CD4-positive, alpha-beta T cell (primary cell): ENCODE results near the gene MEFV. TPM values are rescaled to one million over a fixed set of nuclear protein-coding genes. Genes with fewer than 3 reads are reported as not detected.

Experiments used
- ATAC-seq: fragments of 200-7000 bp; cut with Tn5 transposase; one replicate; pipeline ENCODE4 v1.10.0; 2022; ENCODE audit warnings: mild to moderate bottlenecking; ENCODE audit not compliant: poor library complexity
- CTCF ChIA-PET: fragments of 350-600 bp; sonication (Branson Sonifier 250); formaldehyde crosslinking; loops from one replicate; lab custom pipeline; 2021; ENCODE audit warnings: antibody characterized with exemption, inconsistent platforms; lab: Charles Lee
- POLR2A ChIA-PET: fragments of 350-600 bp; sonication (Branson Sonifier 250); formaldehyde crosslinking; loops from one replicate; lab custom pipeline; 2021; ENCODE audit warnings: antibody characterized with exemption, inconsistent platforms; lab: Charles Lee
- DNase-seq, 14 experiments: peaks; one replicate each; pipeline ENCODE4 v3.0.0-alpha.2; 2013 to 2020; ENCODE audit warnings: mixed read lengths in 2 of 14
- H3K27ac ChIP-seq, 2 donors: one replicate each; pipeline versions ENCODE4 v1.5.1 to v1.7.0; 2013; ENCODE audit warnings: low read length in 2 of 2, low read depth in 1 of 2, mild to moderate bottlenecking in 1 of 2
- H3K27me3 ChIP-seq, 2 experiments: 1 replicate in 1 of 2; 2 replicates in 1 of 2; pipeline versions ENCODE4 v1.6.1 to v1.7.0; 2013; ENCODE audit warnings: low read length in 2 of 2, control low read depth in 1 of 2, mild to moderate bottlenecking in 1 of 2, moderate library complexity in 1 of 2; ENCODE audit not compliant: insufficient read depth in 2 of 2, control insufficient read depth in 1 of 2
- H3K36me3 ChIP-seq: one replicate; pipeline ENCODE4 v1.6.1; 2013; ENCODE audit warnings: low read length, control low read depth; ENCODE audit not compliant: insufficient read depth
- H3K4me1 ChIP-seq: one replicate; pipeline ENCODE4 v1.6.1; 2013; ENCODE audit warnings: low read length, control low read depth; ENCODE audit not compliant: insufficient read depth
- H3K4me3 ChIP-seq: one replicate; pipeline ENCODE4 v1.5.1; 2013; ENCODE audit warnings: mild to moderate bottlenecking, low read length, moderate library complexity
- H3K9me3 ChIP-seq, 2 experiments: 1 replicate in 1 of 2; 2 replicates in 1 of 2; pipeline versions ENCODE4 v1.6.1 to v1.7.0; 2013; ENCODE audit warnings: low read length in 2 of 2, mild to moderate bottlenecking in 2 of 2, control low read depth in 1 of 2, moderate library complexity in 1 of 2; ENCODE audit not compliant: control insufficient read depth in 1 of 2, insufficient read depth in 1 of 2
- H3K27ac Mint-ChIP-seq: one replicate; pipeline ENCODE4 v1.8.0; 2020; ENCODE audit warnings: mixed read lengths
- H3K27me3 Mint-ChIP-seq: one replicate; pipeline ENCODE4 v1.8.0; 2021; ENCODE audit warnings: mixed read lengths
- H3K36me3 Mint-ChIP-seq: one replicate; pipeline ENCODE4 v1.8.0; 2021; ENCODE audit warnings: low read depth, mixed read lengths
- H3K4me1 Mint-ChIP-seq: one replicate; pipeline ENCODE4 v1.8.0; 2021; ENCODE audit warnings: low read depth, mixed read lengths
- H3K4me3 Mint-ChIP-seq: one replicate; pipeline ENCODE4 v1.8.0; 2020; ENCODE audit warnings: mild to moderate bottlenecking, mixed read lengths
- H3K9me3 Mint-ChIP-seq: one replicate; pipeline ENCODE4 v1.8.0; 2020; ENCODE audit warnings: mixed read lengths
- CTCF ChIP-seq: fragments of 200-600 bp; IDR thresholded peaks from one replicate; pipeline ENCODE4 v1.8.0; 2022; ENCODE audit warnings: antibody characterized with exemption, mild to moderate bottlenecking
- intact Hi-C, 2 experiments: fragments of 100-400 bp; cut with DNase I in 1 of 2; cut with micrococcal nuclease in 1 of 2; formaldehyde crosslinking; loops; one replicate each; pipeline versions ENCODE4 v1.15.1 to v1.9.0; 2023 to 2025; cut with DNase I, micrococcal nuclease
- total RNA-seq, 174 experiments: library from RNA in 2 of 174; stranded (reverse) in 2 of 174; gene quantifications; one replicate each; pipeline ENCODE4 v1.2.3 and lab custom pipeline; 2021 to 2026

The MEFV gene
- total RNA-seq, 2 experiments from 2014 or later: 0.60 to 0.73 TPM

GRCh38 chr16:3246002-3246401 lies 10.4 kb downstream of the MEFV start:
- TF ChIP-seq CTCF: no peak
- no peak overlapping the region for H3K4me3 Mint-ChIP-seq
- ATAC-seq (no peak), DNase-seq (no peak)
- no peaks in the 10 kb centered on the region for H3K27me3 ChIP-seq
- H3K4me3 ChIP-seq: no peak overlapping the region
- no peaks in the 10 kb centered on the region for H3K36me3 Mint-ChIP-seq
- H3K9me3 Mint-ChIP-seq: no peaks in the 10 kb centered on the region
- no peak overlapping the region for H3K27ac ChIP-seq
- no peaks in the 10 kb centered on the region for H3K36me3 ChIP-seq
- ChIA-PET CTCF (no interaction called here), POLR2A (no interaction called here)
- H3K4me1 ChIP-seq: peaks cover 7% of the 10 kb centered on the region
- intact Hi-C loops: no loop called here
- peaks cover 7% of the 10 kb centered on the region for H3K27me3 Mint-ChIP-seq
- H3K9me3 ChIP-seq: no peaks in the 10 kb centered on the region
- H3K27ac Mint-ChIP-seq: no peak overlapping the region
- no peaks in the 10 kb centered on the region for H3K4me1 Mint-ChIP-seq

- Histone ChIP-seq H3K4me1 (peaks cover 7% of the 10 kb centered on the region), H3K27me3 (no peaks in the 10 kb centered on the region), H3K36me3 (no peaks in the 10 kb centered on the region), H3K9me3 (no peaks in the 10 kb centered on the region), H3K27ac (no peak overlapping the region), H3K4me3 (no peak overlapping the region)
- no peaks in the 10 kb centered on the region for H3K4me1 Mint-ChIP-seq
- no peaks in the 10 kb centered on the region for H3K36me3 Mint-ChIP-seq
- ChIA-PET POLR2A (no interaction called here), CTCF (no interaction called here)
- no peak for ATAC-seq
- no peak for DNase-seq
- H3K4me3 Mint-ChIP-seq: no peak overlapping the region
- TF ChIP-seq CTCF: no peak
- H3K9me3 Mint-ChIP-seq: no peaks in the 10 kb centered on the region
- peaks cover 13% of the 10 kb centered on the region for H3K27me3 Mint-ChIP-seq
- no peak overlapping the region for H3K27ac Mint-ChIP-seq
- intact Hi-C loops: loop anchor here in 1 of 2 experiments (2.0 kb wide), 1 partner anchor 13 kb away; the partner anchor contains the start of gene MEFV
Observed at GRCh38 chr16:3243882-3244281, 12.6 kb downstream of the MEFV start.

- POLR2A ChIA-PET: no interaction called here
- no peaks in the 10 kb centered on the region for H3K4me1 Mint-ChIP-seq
- no peak overlapping the region for H3K4me3 Mint-ChIP-seq
- Histone ChIP-seq H3K4me1 (peaks cover 7% of the 10 kb centered on the region), H3K27me3 (no peaks in the 10 kb centered on the region), H3K9me3 (no peaks in the 10 kb centered on the region), H3K36me3 (no peaks in the 10 kb centered on the region), H3K4me3 (no peak overlapping the region), H3K27ac (no peak overlapping the region)
- H3K27ac Mint-ChIP-seq: no peak overlapping the region
- CTCF ChIA-PET: no interaction called here
- DNase-seq (peak in 2 of 14 experiments; percentile 23 to 42), ATAC-seq (no peak)
- H3K36me3 Mint-ChIP-seq: no peaks in the 10 kb centered on the region
- H3K9me3 Mint-ChIP-seq: no peaks in the 10 kb centered on the region
- intact Hi-C loops: loop anchor here in 1 of 2 experiments (2.0 kb wide), 1 partner anchor 14 kb away; the partner anchor contains the start of gene MEFV
- TF ChIP-seq CTCF: no peak
- H3K27me3 Mint-ChIP-seq: peaks cover 13% of the 10 kb centered on the region
Observed at GRCh38 chr16:3242709-3243108, 13.7 kb downstream of the MEFV start.
